Neural progenitor cell (in vitro differentiated cells): ENCODE measurements around the gene HYLS1.

Experiments used
- CTCF ChIP-seq: fragments of 200-600 bp; sonication (generic); IDR thresholded peaks from 2 replicates; pipeline ENCODE4 v1.5.1; 2017; ENCODE audit warnings: antibody characterized with exemption, mild to moderate bottlenecking
- EZH2phosphoT487 ChIP-seq: fragments of 200-600 bp; sonication (generic); IDR thresholded peaks from 2 replicates; pipeline ENCODE4 v1.6.1; 2017; ENCODE audit warnings: antibody characterized with exemption

- TF ChIP-seq CTCF (peak; percentile 87), EZH2phosphoT487 (no peak)
These were observed 35.6 kb downstream of the HYLS1 start for GRCh38 chr11:125923012-125923579.
